22Rv1 (cell line): ENCODE data around the gene TPSG1.
"Not testable (repeated sequence)": the region's sequence is repeated elsewhere in the genome, so short reads cannot be mapped to it uniquely, and the experiment has no call there.

Experiments
- ZFX ChIP-seq: fragments of 450-650 bp; IDR thresholded peaks from 2 replicates; pipeline ENCODE4 v1.6.1; 2017; ENCODE audit warnings: antibody characterized with exemption, borderline replicate concordance
- TF ChIP-seq, protein P1 (sequence below): fragments of 450-650 bp; IDR thresholded peaks from 2 replicates; pipeline ENCODE4 v1.5.1; 2017; ENCODE audit warnings: mild to moderate bottlenecking

DNA sequence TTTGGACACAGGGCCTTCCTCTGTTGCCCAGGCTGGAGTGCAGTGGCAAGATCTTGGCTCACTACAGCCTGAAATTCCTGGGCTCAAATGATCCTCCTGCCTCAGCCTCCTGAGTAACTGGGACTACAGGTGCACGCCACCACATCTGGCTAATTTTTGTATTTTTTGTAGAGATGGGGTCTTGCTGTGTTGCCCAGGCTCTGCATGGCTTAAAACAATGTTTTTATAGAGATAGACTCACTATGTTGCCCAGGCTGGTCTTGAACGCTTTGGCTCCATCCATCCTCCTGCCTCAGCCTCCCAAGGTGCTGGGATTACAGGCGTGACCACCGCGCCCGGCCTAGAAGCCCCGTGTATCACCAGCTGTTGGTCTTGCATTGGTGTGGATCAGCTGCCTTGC, 44.4 kb upstream of the TPSG1 start:
- TF ChIP-seq, protein P1, sequence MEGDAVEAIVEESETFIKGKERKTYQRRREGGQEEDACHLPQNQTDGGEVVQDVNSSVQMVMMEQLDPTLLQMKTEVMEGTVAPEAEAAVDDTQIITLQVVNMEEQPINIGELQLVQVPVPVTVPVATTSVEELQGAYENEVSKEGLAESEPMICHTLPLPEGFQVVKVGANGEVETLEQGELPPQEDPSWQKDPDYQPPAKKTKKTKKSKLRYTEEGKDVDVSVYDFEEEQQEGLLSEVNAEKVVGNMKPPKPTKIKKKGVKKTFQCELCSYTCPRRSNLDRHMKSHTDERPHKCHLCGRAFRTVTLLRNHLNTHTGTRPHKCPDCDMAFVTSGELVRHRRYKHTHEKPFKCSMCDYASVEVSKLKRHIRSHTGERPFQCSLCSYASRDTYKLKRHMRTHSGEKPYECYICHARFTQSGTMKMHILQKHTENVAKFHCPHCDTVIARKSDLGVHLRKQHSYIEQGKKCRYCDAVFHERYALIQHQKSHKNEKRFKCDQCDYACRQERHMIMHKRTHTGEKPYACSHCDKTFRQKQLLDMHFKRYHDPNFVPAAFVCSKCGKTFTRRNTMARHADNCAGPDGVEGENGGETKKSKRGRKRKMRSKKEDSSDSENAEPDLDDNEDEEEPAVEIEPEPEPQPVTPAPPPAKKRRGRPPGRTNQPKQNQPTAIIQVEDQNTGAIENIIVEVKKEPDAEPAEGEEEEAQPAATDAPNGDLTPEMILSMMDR: not testable (repeated sequence)
- TF ChIP-seq ZFX: not testable (repeated sequence)
